H9 (cell line): ENCODE results near the gene BACH1. TPM values are rescaled to one million over a fixed set of nuclear protein-coding genes. Genes with fewer than 3 reads are reported as not detected.

Experiments
- DNase-seq: peaks from one replicate; pipeline ENCODE4 v3.0.0-alpha.2; 2017
- H2AFZ ChIP-seq: one replicate; pipeline ENCODE4 v1.6.1; 2013; ENCODE audit warnings: mild to moderate bottlenecking, low read length, control low read depth, moderate library complexity
- H2AK5ac ChIP-seq: 2 replicates; pipeline ENCODE4 v1.6.1; 2013; ENCODE audit warnings: low read length, control low read depth, mixed read lengths; ENCODE audit not compliant: insufficient read length
- H2BK120ac ChIP-seq: one replicate; pipeline ENCODE4 v1.6.1; 2013; ENCODE audit warnings: low read depth, mild to moderate bottlenecking, low read length, control low read depth, inconsistent platforms; ENCODE audit not compliant: poor library complexity, severe bottlenecking
- H2BK12ac ChIP-seq: 2 replicates; pipeline ENCODE4 v1.6.1; 2013; ENCODE audit warnings: low read length, control low read depth, mixed read lengths, low read depth; ENCODE audit not compliant: insufficient read length
- H2BK15ac ChIP-seq: 2 replicates; pipeline ENCODE4 v1.6.1; 2013; ENCODE audit warnings: low read depth, low read length, control low read depth
- H2BK20ac ChIP-seq: one replicate; pipeline ENCODE4 v1.6.1; 2013; ENCODE audit warnings: low read depth, mild to moderate bottlenecking, low read length, control low read depth, inconsistent platforms; ENCODE audit not compliant: poor library complexity, severe bottlenecking
- H2BK5ac ChIP-seq: 2 replicates; pipeline ENCODE4 v1.6.1; 2013; ENCODE audit warnings: low read length, control low read depth, mixed read lengths; ENCODE audit not compliant: insufficient read length
- H3K14ac ChIP-seq: 2 replicates; pipeline ENCODE4 v1.6.1; 2013; ENCODE audit warnings: low read length, control low read depth; ENCODE audit not compliant: insufficient read depth
- H3K18ac ChIP-seq: 2 replicates; pipeline ENCODE4 v1.6.1; 2013; ENCODE audit warnings: low read depth, mild to moderate bottlenecking, mixed read lengths, low read length, control low read depth; ENCODE audit not compliant: insufficient read length
- H3K23ac ChIP-seq: 2 replicates; pipeline ENCODE4 v1.6.1; 2013; ENCODE audit warnings: low read length, control low read depth, mixed read lengths, low read depth; ENCODE audit not compliant: insufficient read length
- H3K23me2 ChIP-seq: 2 replicates; pipeline ENCODE4 v1.6.1; 2013; ENCODE audit warnings: low read depth, mild to moderate bottlenecking, mixed read lengths, low read length, control low read depth; ENCODE audit not compliant: insufficient read length, poor library complexity, severe bottlenecking
- H3K27ac ChIP-seq: 2 replicates; pipeline ENCODE4 v1.5.1; 2013; ENCODE audit warnings: low read length, control low read depth, mixed read lengths, low read depth; ENCODE audit not compliant: insufficient read length
- H3K27me3 ChIP-seq: 2 replicates; pipeline ENCODE4 v1.6.1; 2013; ENCODE audit warnings: low read length, control low read depth, inconsistent platforms; ENCODE audit not compliant: insufficient read depth
- H3K4ac ChIP-seq: 2 replicates; pipeline ENCODE4 v1.6.1; 2013; ENCODE audit warnings: low read depth, mild to moderate bottlenecking, control low read depth, inconsistent platforms, low read length, moderate library complexity
- H3K4me1 ChIP-seq: 2 replicates; pipeline ENCODE4 v1.6.1; 2013; ENCODE audit warnings: low read length, control low read depth, inconsistent platforms; ENCODE audit not compliant: insufficient read depth
- H3K4me2 ChIP-seq: 2 replicates; pipeline ENCODE4 v1.6.1; 2013; ENCODE audit warnings: low read length, control low read depth, mixed read lengths; ENCODE audit not compliant: insufficient read length, insufficient read depth
- H3K56ac ChIP-seq: 2 replicates; pipeline ENCODE4 v1.6.1; 2013; ENCODE audit warnings: low read depth, mild to moderate bottlenecking, mixed read lengths, low read length, control low read depth; ENCODE audit not compliant: insufficient read length
- H3K79me1 ChIP-seq: 2 replicates; pipeline ENCODE4 v1.6.1; 2013; ENCODE audit warnings: low read depth, mild to moderate bottlenecking, moderate library complexity, low read length, control low read depth, inconsistent platforms; ENCODE audit not compliant: insufficient read depth, poor library complexity, severe bottlenecking
- H3K79me2 ChIP-seq: 2 replicates; pipeline ENCODE4 v1.6.1; 2013; ENCODE audit warnings: low read length, control low read depth, inconsistent platforms; ENCODE audit not compliant: insufficient read depth
- H3K9ac ChIP-seq: 2 replicates; pipeline ENCODE4 v1.6.1; 2013; ENCODE audit warnings: low read length, control low read depth, mixed read lengths; ENCODE audit not compliant: insufficient read length; ENCODE audit errors: extremely low read depth
- H3K9me3 ChIP-seq: one replicate; pipeline ENCODE4 v1.6.1; 2013; ENCODE audit warnings: low read depth, low read length, inconsistent platforms; ENCODE audit not compliant: control insufficient read depth
- H3T11ph ChIP-seq: one replicate; pipeline ENCODE4 v1.6.1; 2013; ENCODE audit warnings: mild to moderate bottlenecking, low read length, control low read depth, inconsistent platforms
- H4K20me1 ChIP-seq: one replicate; pipeline ENCODE4 v1.6.1; 2013; ENCODE audit not compliant: control insufficient read depth, insufficient read length, insufficient read depth
- H4K5ac ChIP-seq: 2 replicates; pipeline ENCODE4 v1.6.1; 2013; ENCODE audit warnings: low read depth, mild to moderate bottlenecking, mixed read lengths, low read length, control low read depth; ENCODE audit not compliant: insufficient read length
- H4K8ac ChIP-seq: replicated peaks from 2 replicates; pipeline ENCODE4 v1.6.1; 2013; ENCODE audit warnings: low read length, control low read depth, mixed read lengths, low read depth; ENCODE audit not compliant: insufficient read length
- H4K91ac ChIP-seq: 2 replicates; pipeline ENCODE4 v1.6.1; 2013; ENCODE audit warnings: low read depth, mild to moderate bottlenecking, moderate library complexity, mixed read lengths, low read length, control low read depth; ENCODE audit not compliant: insufficient read length
- H3K27ac Mint-ChIP-seq, 3 experiments: 2 replicates in 2 of 3; 3 replicates in 1 of 3; pipeline ENCODE4 v1.8.0; 2020 to 2021; ENCODE audit warnings: mixed read lengths in 3 of 3, mild to moderate bottlenecking in 1 of 3, moderate library complexity in 1 of 3
- H3K27me3 Mint-ChIP-seq: 2 replicates; pipeline ENCODE4 v1.8.0; 2021; ENCODE audit warnings: low read depth, mild to moderate bottlenecking, moderate library complexity, mixed read lengths
- H3K36me3 Mint-ChIP-seq, 3 experiments: 2 replicates in 2 of 3; 3 replicates in 1 of 3; pipeline ENCODE4 v1.8.0; 2020 to 2021; ENCODE audit warnings: low read depth in 3 of 3, mixed read lengths in 3 of 3; ENCODE audit not compliant: insufficient read depth in 1 of 3
- H3K4me1 Mint-ChIP-seq, 2 experiments: 2 replicates each; pipeline ENCODE4 v1.8.0; 2020; ENCODE audit warnings: mixed read lengths in 2 of 2
- H3K4me3 Mint-ChIP-seq, 2 experiments: 2 replicates in 1 of 2; 3 replicates in 1 of 2; pipeline ENCODE4 v1.8.0; 2020 to 2021; ENCODE audit warnings: mild to moderate bottlenecking in 2 of 2, mixed read lengths in 2 of 2, moderate library complexity in 1 of 2
- H3K9me3 Mint-ChIP-seq, 2 experiments: 2 replicates in 1 of 2; 3 replicates in 1 of 2; pipeline ENCODE4 v1.8.0; 2020; ENCODE audit warnings: mild to moderate bottlenecking in 2 of 2, mixed read lengths in 2 of 2, moderate library complexity in 1 of 2
- CTCF ChIP-seq: fragments of 200-600 bp; sonication (generic); conservative IDR thresholded peaks from 3 replicates; pipeline ENCODE4 v1.8.0; 2021; ENCODE audit warnings: antibody characterized with exemption, mild to moderate bottlenecking
- WGBS: extraction: QIAGEN DNeasy Blood & Tissue Kit; methylation state at CpG from one replicate; pipeline ENCODE4 v1.1.7; 2013; ENCODE audit warnings: missing lambda C conversion rate, low lambda C conversion rate, mixed read lengths; ENCODE audit not compliant: insufficient read length; ENCODE audit errors: extremely low coverage; 5-methylcytosine and 5-hydroxymethylcytosine counted together
- total RNA-seq: library from RNA; stranded (reverse); gene quantifications from 2 replicates; pipeline ENCODE4 v1.2.1, GENCODE V29; 2021

The BACH1 gene
- total RNA-seq, 1 experiment from 2014 or later, result 42.4 TPM

- H2BK12ac ChIP-seq, result no peak overlapping the region
- H4K20me1 ChIP-seq, result no peaks in the 10 kb centered on the region
- H3K56ac ChIP-seq, result no peak overlapping the region
- no peak overlapping the region for H3K4ac ChIP-seq
- peaks cover 0 to 5% of the 10 kb centered on the region in 2 experiments; a peak in 1 of 5 replicates for H3K9me3 Mint-ChIP-seq
- H4K91ac ChIP-seq, result no peak overlapping the region
- no CpG with 5 or more reads among the region's 3 CpGs for WGBS
- peaks cover 30% of the 10 kb centered on the region; the same call in 1 of the 2 replicates for H3K79me2 ChIP-seq
- no peak for DNase-seq
- no peaks in the 10 kb centered on the region; the same call in 1 of the 2 replicates for H3K27me3 ChIP-seq
- no peak overlapping the region for H2BK15ac ChIP-seq
- H4K8ac ChIP-seq, result no peak overlapping the region
- H3K14ac ChIP-seq, result no peak overlapping the region
- H2BK5ac ChIP-seq, result no peak overlapping the region
- no peak overlapping the region for H3T11ph ChIP-seq
- H3K27ac ChIP-seq, result no peak overlapping the region
- no peak overlapping the region for H4K5ac ChIP-seq
- H3K23me2 ChIP-seq, result peaks cover 15% of the 10 kb centered on the region
- peak overlapping the region; percentile 70 to 93 for H3K4me3 Mint-ChIP-seq
- peaks cover 20% of the 10 kb centered on the region for H3K27me3 Mint-ChIP-seq
- H3K9me3 ChIP-seq, result no peaks in the 10 kb centered on the region
- H2AFZ ChIP-seq, result no peak overlapping the region
- no peak for TF ChIP-seq CTCF
- no peak overlapping the region for H3K27ac Mint-ChIP-seq
- peak overlapping the region; percentile 100 for H3K4me2 ChIP-seq
- H2BK120ac ChIP-seq, result no peak overlapping the region
- peak overlapping the region; percentile 40 for H3K9ac ChIP-seq
- H3K4me1 ChIP-seq, result 0 out of 2 replicates have a peak, but pooled peaks cover 2% of the 10 kb centered on the region
- no peak overlapping the region for H2AK5ac ChIP-seq
- H3K23ac ChIP-seq, result no peak overlapping the region
- H2BK20ac ChIP-seq, result no peak overlapping the region
- H3K4me1 Mint-ChIP-seq, result peaks cover 35 to 47% of the 10 kb centered on the region in 2 experiments
- H3K18ac ChIP-seq, result no peak overlapping the region
- peaks cover 0 to 10% (median 4%) of the 10 kb centered on the region in 3 experiments; a peak in 3 of 7 replicates for H3K36me3 Mint-ChIP-seq
- no peaks in the 10 kb centered on the region for H3K79me1 ChIP-seq
Measured at GRCh38 chr21:29300807-29301138, 2.1 kb downstream of the BACH1 start.
